ENCODE measurements around the gene KCNJ2. TPM values are rescaled to one million over a fixed set of nuclear protein-coding genes. Genes with fewer than 3 reads are reported as not detected.

Gene KCNJ2
- total RNA-seq, 1 experiment from 2014 or later = not detected

GRCh38 chr17:70184770-70185169, 15.4 kb downstream of the KCNJ2 start (continued):
- TF ChIP-seq ZBTB33 (IDR thresholded peaks at IDR 0.05; ENCODE audit: extremely low read depth, insufficient replicate concordance, low read length) (no peak), ATF3 (IDR thresholded peaks at IDR 0.05) (no peak), ZNF274 (IDR thresholded peaks at IDR 0.05; ENCODE audit: low read depth, low read length) (no peak), CBX3 (IDR thresholded peaks at IDR 0.05; ENCODE audit: low read depth) (no peak)

- ChIA-PET CTCF (no interaction called here), RAD21 (ENCODE audit: low non-redundant PET in 1 of 2, low total read pairs in 2 of 2, uncharacterized antibody in 2 of 2, unreplicated experiment in 2 of 2) (no interaction called here), POLR2A (no interaction called here)
- no peak overlapping the region for H3K4me3 ChIP-seq (replicated peaks in 1 of 2; ENCODE audit: low read depth in 1 of 2, low read length in 2 of 2)
- H3K79me2 ChIP-seq (ENCODE audit: insufficient read depth, low read length) = no peaks in the 10 kb centered on the region
- H4K20me1 ChIP-seq (ENCODE audit: insufficient read depth) = no peaks in the 10 kb centered on the region
- no peaks in the 10 kb centered on the region for H3K36me3 ChIP-seq (ENCODE audit: control insufficient read depth in 1 of 2, insufficient read depth in 2 of 2, low read length in 2 of 2)
- no TSS peak for BruUV-seq (replicated peaks)
- intact Hi-C loops (cut with micrococcal nuclease) = no loop called here
- peaks cover 8% of the 10 kb centered on the region in 2 experiments; a peak in 2 of 4 replicates for H3K9me3 ChIP-seq (ENCODE audit: control insufficient read depth in 1 of 2, insufficient read depth in 1 of 2, low read depth in 1 of 2, low read length in 2 of 2)
- no peak overlapping the region for H3K9ac ChIP-seq (ENCODE audit: low read length)
- no peak overlapping the region for H3K27ac ChIP-seq (ENCODE audit: low read depth, low read length)
- H2AFZ ChIP-seq (ENCODE audit: low read depth, low read length, poor library complexity, severe bottlenecking) = no peak overlapping the region
- no peaks in the 10 kb centered on the region for H3K27me3 ChIP-seq (ENCODE audit: insufficient read depth, low read length)
- H3K9me2 ChIP-seq (ENCODE audit: insufficient read depth) = no peaks in the 10 kb centered on the region
- DNase-seq (ENCODE audit: low read depth, low spot score) (no peak), ATAC-seq (no peak)
- H3K4me2 ChIP-seq (ENCODE audit: low read length) = no peak overlapping the region
- no peaks in the 10 kb centered on the region for H3K4me1 ChIP-seq (ENCODE audit: control insufficient read depth in 1 of 2, insufficient read depth in 2 of 2, low read length in 2 of 2)
- TF ChIP-seq CTCF (IDR thresholded peaks at IDR 0.05 in 2 of 3, conservative IDR thresholded peaks at IDR 0.05 in 1 of 3; ENCODE audit: borderline replicate concordance in 1 of 3, insufficient read depth in 1 of 3, low read depth in 2 of 3, low read length in 2 of 3) = no peak
- TF ChIP-seq SRF (IDR thresholded peaks at IDR 0.05; ENCODE audit: low read depth) = no peak
- TF ChIP-seq RAD21 (IDR thresholded peaks at IDR 0.05; ENCODE audit: low read depth) = no peak
- no peak for TF ChIP-seq REST (IDR thresholded peaks at IDR 0.05; ENCODE audit: low read depth)
- no peak for TF ChIP-seq POLR2AphosphoS5 (IDR thresholded peaks at IDR 0.05; ENCODE audit: low read depth, low read length)
- TF ChIP-seq EZH2 (IDR thresholded peaks at IDR 0.05) = no peak
- TF ChIP-seq EZH2phosphoT487 (IDR thresholded peaks at IDR 0.05; ENCODE audit: borderline replicate concordance) = no peak
- no peak for TF ChIP-seq MAX (IDR thresholded peaks at IDR 0.05)
- no peak for TF ChIP-seq JUND (IDR thresholded peaks at IDR 0.05)
- TF ChIP-seq FOSL1 (IDR thresholded peaks at IDR 0.05; ENCODE audit: low read depth) = no peak
- no peak for TF ChIP-seq CBX3 (IDR thresholded peaks at IDR 0.05; ENCODE audit: low read depth)
- TF ChIP-seq TCF7L2 (IDR thresholded peaks at IDR 0.05; ENCODE audit: borderline replicate concordance, extremely low read depth, insufficient read depth, insufficient read length) = no peak
- no peak for TF ChIP-seq ZBTB33 (IDR thresholded peaks at IDR 0.05; ENCODE audit: extremely low read depth, insufficient replicate concordance, low read length)
Observed at GRCh38 chr17:70185285-70185684, 16.0 kb downstream of the KCNJ2 start.

All from HCT116 (cell line).